Measurements from ENCODE around the gene SREBF1. TPM values are rescaled to one million over a fixed set of nuclear protein-coding genes. Genes with fewer than 3 reads are reported as not detected.

Gene SREBF1
- polyA plus RNA-seq, 1 of the 3 experiments (the other 2 are of a cell fraction) = 20.4 TPM

GRCh38 chr17:17882082-17882581 lies 45.3 kb upstream of the SREBF1 start:
- Histone ChIP-seq H3K9me3 (no peaks in the 10 kb centered on the region), H3K27me3 (ENCODE audit: insufficient read depth) (no peaks in the 10 kb centered on the region), H4K20me1 (ENCODE audit: insufficient read depth) (peaks cover 7% of the 10 kb centered on the region), H3K9ac (no peak overlapping the region), H3K79me2 (ENCODE audit: insufficient read depth) (no peaks in the 10 kb centered on the region), H3K9me2 (no peaks in the 10 kb centered on the region), H3K4me1 (ENCODE audit: control insufficient read depth in 1 of 2, insufficient read depth in 2 of 2, low read depth in 1 of 2, low read length in 1 of 2) (peaks cover 14 to 40% of the 10 kb centered on the region in 2 experiments), H3F3A (replicated peaks; ENCODE audit: insufficient read depth) (peaks cover 23% of the 10 kb centered on the region), H3K4me2 (no peak overlapping the region), H2AFZ (ENCODE audit: low read depth) (no peak overlapping the region), H3K27ac (ENCODE audit: low read depth in 2 of 2, low read length in 1 of 2) (no peak overlapping the region), H3K36me3 (replicated peaks in 1 of 2; ENCODE audit: control insufficient read depth in 1 of 2, insufficient read depth in 2 of 2, low read length in 1 of 2) (peaks cover 21 to 83% of the 10 kb centered on the region in 2 experiments), H3K4me3 (ENCODE audit: low read depth in 2 of 2, low read length in 1 of 2) (no peak overlapping the region)
- POLR2A ChIA-PET = no interaction called here
- no peak for TF ChIP-seq SMC3 (IDR thresholded peaks at IDR 0.05; ENCODE audit: low read depth, low read length)
- no peak for TF ChIP-seq MEF2A (IDR thresholded peaks at IDR 0.05; ENCODE audit: borderline replicate concordance, low read depth)
- TF ChIP-seq ZBTB33 (IDR thresholded peaks at IDR 0.05; ENCODE audit: borderline replicate concordance, low read depth) = no peak
- no peak for TF ChIP-seq GABPA (IDR thresholded peaks at IDR 0.05; ENCODE audit: low read depth)
- TF ChIP-seq PBX3 (IDR thresholded peaks at IDR 0.05) = no peak
- TF ChIP-seq FOXM1 (IDR thresholded peaks at IDR 0.05; ENCODE audit: low read depth) = no peak
- TF ChIP-seq CTCF (IDR thresholded peaks at IDR 0.05) = no peak
- TF ChIP-seq FOSL2 (IDR thresholded peaks at IDR 0.05; ENCODE audit: borderline replicate concordance, low read depth) = no peak
- TF ChIP-seq USF1 (IDR thresholded peaks at IDR 0.05; ENCODE audit: borderline replicate concordance, low read depth) = no peak
- WGBS (ENCODE audit: low lambda C conversion rate) = 89% methylated on average over 8 of the region's 8 CpGs
- CTCF ChIA-PET = no interaction called here
- no peak for DNase-seq

GRCh38 chr17:17880577-17881196 lies 43.9 kb upstream of the SREBF1 start:
- Histone ChIP-seq H3K36me3 (replicated peaks in 1 of 2; ENCODE audit: control insufficient read depth in 1 of 2, insufficient read depth in 2 of 2, low read length in 1 of 2) (peaks cover 25 to 88% of the 10 kb centered on the region in 2 experiments), H3F3A (replicated peaks; ENCODE audit: insufficient read depth) (peaks cover 30% of the 10 kb centered on the region), H3K79me2 (ENCODE audit: insufficient read depth) (no peaks in the 10 kb centered on the region), H3K9me2 (no peaks in the 10 kb centered on the region), H2AFZ (ENCODE audit: low read depth) (no peak overlapping the region), H3K27me3 (ENCODE audit: insufficient read depth) (no peaks in the 10 kb centered on the region), H4K20me1 (ENCODE audit: insufficient read depth) (peaks cover 7% of the 10 kb centered on the region), H3K4me3 (ENCODE audit: low read depth in 2 of 2, low read length in 1 of 2) (no peak overlapping the region), H3K9ac (no peak overlapping the region), H3K4me2 (no peak overlapping the region), H3K4me1 (ENCODE audit: control insufficient read depth in 1 of 2, insufficient read depth in 2 of 2, low read depth in 1 of 2, low read length in 1 of 2) (peaks cover 15 to 45% of the 10 kb centered on the region in 2 experiments), H3K9me3 (no peaks in the 10 kb centered on the region), H3K27ac (ENCODE audit: low read depth in 2 of 2, low read length in 1 of 2) (no peak overlapping the region)
- no peak for DNase-seq
- TF ChIP-seq USF2 (IDR thresholded peaks at IDR 0.05; ENCODE audit: borderline replicate concordance, low read depth, low read length) = no peak
- TF ChIP-seq MXI1 (IDR thresholded peaks at IDR 0.05; ENCODE audit: low read depth, low read length) = no peak
- no peak for TF ChIP-seq PBX3 (IDR thresholded peaks at IDR 0.05)
- WGBS (ENCODE audit: low lambda C conversion rate) = 98% methylated on average over 3 of the region's 8 CpGs
- ChIA-PET POLR2A (no interaction called here), CTCF (interaction anchor here (1.8 to 3.0 kb wide), 3 partner anchors 8 to 68 kb away, joined by 4 to 7 read pairs (median 7); no protein-coding TSS in a partner anchor)
